Renal cortical epithelial cell (primary cell): ENCODE measurements around the gene PRC1. TPM values are rescaled to one million over a fixed set of nuclear protein-coding genes. Genes with fewer than 3 reads are reported as not detected.
A peak's percentile ranks its signal among the peaks of the same experiment; 100 is the strongest.
"Not testable (repeated sequence)": the region's sequence is repeated elsewhere in the genome, so short reads cannot be mapped to it uniquely, and the experiment has no call there.

Experiments used
- DNase-seq: peaks from one replicate; pipeline ENCODE4 v3.0.0-alpha.2; 2011; ENCODE audit warnings: low read depth
- total RNA-seq: library from RNA; depleted of rRNA; stranded (reverse); fragments of >200 nt; gene quantifications from 2 replicates; pipeline ENCODE4 v1.2.3, GENCODE V29; 2014

Gene PRC1, protein sequence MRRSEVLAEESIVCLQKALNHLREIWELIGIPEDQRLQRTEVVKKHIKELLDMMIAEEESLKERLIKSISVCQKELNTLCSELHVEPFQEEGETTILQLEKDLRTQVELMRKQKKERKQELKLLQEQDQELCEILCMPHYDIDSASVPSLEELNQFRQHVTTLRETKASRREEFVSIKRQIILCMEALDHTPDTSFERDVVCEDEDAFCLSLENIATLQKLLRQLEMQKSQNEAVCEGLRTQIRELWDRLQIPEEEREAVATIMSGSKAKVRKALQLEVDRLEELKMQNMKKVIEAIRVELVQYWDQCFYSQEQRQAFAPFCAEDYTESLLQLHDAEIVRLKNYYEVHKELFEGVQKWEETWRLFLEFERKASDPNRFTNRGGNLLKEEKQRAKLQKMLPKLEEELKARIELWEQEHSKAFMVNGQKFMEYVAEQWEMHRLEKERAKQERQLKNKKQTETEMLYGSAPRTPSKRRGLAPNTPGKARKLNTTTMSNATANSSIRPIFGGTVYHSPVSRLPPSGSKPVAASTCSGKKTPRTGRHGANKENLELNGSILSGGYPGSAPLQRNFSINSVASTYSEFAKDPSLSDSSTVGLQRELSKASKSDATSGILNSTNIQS
- 18.4 and 93.3 TPM in 2 replicates for total RNA-seq

DNA sequence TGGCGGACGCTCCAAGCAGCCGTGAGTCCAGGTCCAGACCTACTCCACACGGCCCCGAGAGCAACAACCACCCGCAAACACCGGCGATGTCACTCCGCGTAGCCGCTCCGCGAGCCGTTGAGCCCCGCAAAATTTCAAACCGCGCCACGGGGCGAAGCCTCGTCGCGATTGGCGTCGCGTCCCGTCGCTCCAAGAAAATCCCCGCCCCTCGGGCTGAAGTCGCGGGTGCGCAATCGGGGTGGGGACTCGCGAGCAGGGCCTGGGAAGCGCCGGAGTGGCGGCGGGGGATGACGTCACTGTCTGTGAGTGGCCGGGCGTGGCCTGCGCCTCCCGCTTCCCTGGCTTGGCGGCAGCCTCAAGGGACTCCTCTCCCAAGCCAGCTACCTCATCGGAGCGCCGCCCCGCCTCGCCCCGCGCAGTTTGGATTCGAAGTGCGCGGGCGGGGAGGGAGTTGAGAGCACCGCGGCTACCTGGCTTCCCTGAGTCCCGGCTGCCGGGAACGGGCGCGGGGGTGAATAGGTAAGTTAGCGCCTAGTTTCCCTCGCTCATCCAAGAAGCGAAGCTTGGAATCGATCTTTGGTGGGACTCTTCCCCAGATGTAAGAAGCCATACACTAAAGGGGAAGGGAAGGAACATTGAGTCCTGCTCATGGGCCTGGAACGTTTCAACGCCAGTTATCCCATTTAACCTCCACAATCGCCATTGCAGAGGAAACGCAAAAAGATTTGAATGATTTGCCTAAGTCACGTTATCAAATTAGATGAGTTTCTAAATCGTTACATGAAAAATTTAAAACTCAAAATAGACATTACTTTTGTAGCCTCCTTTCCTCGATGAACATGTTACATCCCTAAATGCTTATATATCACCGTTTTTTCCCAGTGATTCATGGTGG, at the start of gene PRC1:
TSS of gene PRC1 (minus strand) at position 119 of the 895 bp plus-strand sequence. CDS start at position 1, 118 bp downstream.
- DNase-seq = peak; percentile 91

DNA sequence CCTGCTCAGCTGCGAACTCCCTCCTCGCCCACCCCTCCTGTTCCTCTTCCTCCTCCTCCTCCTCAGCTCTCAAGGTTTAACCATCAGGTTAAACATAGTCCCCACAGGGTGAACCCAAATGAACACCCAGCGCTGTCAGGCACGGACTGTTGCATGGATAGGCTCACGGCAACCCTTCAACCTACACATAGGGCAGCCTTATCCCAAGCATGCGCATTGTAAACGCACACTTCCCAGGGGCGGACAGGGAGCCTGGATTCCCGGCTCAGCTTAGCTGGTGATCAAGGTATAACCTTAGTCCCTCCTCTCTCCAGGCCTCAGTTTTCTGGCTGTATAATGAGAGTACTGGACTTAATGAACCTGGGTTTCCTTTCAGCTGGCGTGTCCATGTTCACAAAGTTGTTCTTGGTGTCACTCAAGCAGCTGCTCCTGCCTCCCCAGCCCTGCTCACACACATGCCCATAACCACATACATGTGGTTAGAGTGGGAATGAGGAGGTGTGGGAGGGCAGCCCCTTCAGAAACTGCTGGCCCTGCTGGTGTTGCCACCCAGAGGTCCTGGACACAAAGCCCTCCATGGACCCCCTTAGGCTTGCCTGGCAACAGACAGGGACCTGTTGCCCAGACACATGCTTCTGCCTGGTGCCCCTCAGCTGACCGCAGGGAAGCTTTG, 49.0 kb upstream of the PRC1 start:
- DNase-seq = no peak

DNA sequence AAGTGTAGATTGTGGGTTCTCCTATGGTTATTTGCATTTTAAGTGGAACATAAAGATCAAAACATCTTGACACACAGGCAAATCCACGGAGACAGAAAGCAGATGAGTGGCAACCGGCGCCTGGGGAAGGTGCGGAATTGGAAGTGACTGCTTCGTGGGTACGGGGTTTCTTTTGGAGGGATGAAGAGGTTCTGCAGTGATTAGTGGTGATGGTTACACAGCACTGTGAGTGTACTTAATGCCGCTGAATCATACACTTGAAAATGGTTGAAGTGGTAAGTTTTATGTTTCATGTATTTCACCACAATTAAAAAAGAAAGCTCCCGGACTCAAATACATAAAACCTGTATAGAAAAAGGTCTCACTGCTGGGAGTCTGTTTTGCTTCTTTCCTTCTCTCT, 46.5 kb upstream of the PRC1 start:
- DNase-seq = no peak

DNA sequence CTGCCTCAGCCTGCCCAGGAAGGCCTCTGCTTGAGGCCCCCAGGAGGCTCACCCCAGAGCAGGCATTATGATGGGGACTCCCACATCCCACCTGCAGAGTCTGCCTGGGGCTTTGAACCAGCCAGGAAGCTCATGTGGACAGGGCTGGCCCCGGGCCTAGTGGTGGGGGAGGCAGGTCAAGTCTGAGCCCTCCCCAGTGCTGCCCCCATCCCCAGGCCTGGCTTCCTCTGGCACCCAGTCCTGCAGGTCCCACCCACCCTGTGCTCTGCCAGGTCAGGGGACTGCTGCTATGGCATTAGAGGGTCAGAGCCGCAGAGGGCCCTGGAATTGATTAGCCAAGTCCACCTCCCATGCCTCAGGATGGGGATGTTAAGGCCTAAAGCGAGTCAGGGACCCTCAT, 45.7 kb upstream of the PRC1 start:
- no peak for DNase-seq

DNA sequence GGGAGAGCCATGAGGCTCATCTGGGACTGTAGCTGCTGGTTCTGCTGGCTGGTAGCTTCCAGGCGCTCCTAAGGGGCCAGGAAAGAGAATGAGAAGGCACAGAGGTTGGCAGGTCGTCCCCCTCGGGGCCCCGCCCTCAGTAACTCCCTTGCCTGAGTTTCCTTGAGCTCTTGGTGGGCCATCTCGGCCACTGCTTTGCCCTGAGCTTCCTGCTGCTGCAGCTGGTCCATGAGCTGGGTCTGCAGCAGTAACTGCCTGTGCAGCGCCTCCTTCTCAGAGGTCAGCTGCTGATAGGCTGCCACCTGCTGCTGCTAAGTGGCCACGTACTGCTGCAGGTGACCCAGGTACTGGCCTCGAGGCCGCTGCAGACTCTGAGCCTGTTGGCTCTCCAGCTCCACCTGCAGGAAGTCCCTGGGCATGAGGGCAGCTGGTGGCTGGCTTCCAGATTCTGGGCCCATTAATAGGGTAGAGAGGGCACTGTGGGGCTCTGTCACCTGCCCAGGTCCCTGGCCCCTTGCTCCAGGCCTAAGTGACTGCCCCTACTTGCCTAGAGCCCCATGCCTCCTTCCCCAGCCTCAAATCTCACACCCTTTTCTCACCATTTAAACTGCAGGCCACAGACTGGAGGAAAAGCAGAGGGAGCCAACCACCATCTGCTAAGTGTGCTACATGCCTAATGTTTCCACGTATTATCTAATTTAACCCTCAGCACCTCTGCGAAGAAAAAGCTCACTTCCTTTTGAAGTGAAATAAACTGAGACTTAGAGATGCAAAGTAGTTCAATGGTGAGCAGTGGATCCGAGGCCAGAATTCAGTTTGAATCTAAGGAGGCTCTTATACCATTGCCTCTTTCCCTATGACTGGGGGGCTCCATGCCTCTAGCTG, 38.8 kb upstream of the PRC1 start:
- peak; percentile 51 for DNase-seq

DNA sequence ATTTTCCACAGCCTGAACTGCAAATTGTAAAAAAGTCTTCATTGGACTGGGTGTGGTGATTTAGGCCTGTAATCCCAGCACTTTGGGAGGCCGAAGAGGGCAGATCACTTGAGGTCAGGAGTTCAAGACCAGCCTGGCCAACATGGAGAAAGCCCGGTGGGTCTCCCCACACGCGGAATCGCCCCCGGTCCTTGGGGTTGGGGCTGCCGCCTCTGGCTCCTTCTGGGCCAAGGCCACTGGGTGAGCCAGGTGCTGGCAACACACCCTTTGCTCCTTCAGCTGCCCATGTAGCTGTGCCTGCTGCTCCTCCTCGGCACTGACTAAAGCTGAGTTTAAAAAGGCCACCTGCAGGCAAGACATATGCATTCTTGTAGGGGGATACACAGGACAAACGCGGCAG, 37.5 kb upstream of the PRC1 start:
- DNase-seq = no peak

DNA sequence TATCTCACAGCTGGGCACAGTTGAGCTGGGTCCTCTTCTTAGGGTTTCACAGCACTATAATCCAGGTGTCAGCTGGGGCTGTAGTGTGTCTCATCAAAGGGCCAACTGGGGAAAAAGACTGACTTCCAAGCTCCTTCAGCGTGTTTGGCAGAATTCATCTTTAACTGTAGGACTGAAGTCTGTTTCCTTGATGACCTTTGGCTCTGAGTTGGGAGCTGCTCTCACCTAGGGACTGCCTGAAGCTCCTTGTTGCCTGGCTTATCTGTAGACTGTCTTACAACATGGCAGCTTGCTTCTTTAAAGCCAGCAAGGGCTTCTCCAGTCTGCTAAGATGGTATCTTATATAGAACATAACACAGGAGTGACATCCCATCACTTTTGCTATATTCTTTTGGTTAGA, 33.3 kb upstream of the PRC1 start:
- DNase-seq = no peak

DNA sequence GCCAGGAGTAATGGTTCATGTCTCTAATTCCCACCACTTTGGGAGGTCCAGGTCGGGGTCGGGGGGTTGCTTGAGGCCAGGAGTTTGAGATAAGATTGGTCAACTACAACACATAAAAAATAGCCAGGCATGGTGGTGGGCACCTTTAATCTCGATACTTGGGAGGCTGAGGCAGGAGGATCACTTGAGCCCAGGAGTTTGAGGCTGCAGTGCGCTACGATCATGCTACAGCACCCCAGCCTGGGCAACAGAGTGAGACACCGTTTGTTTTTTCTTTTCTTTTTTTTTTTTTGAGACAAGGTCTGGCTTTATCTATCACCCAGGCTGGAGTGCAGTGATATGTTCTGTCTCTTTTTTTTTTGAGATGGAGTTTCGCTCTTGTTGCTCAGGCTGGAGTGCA, 29.4 kb upstream of the PRC1 start:
- no peak for DNase-seq

DNA sequence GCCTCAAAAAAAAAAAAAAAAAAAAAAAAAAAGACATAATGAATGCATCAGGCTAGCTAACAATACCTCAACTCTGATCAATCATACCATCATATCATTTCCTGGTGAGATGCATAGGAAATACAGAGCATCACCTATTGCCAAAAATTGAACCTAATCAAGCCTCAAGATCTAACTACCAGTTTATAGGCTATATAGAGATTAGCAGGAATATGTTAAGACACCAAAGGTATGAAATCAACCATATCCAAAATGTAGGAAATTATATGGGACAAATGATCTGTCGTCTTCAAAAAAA, 28.4 kb upstream of the PRC1 start:
- DNase-seq = no peak

DNA sequence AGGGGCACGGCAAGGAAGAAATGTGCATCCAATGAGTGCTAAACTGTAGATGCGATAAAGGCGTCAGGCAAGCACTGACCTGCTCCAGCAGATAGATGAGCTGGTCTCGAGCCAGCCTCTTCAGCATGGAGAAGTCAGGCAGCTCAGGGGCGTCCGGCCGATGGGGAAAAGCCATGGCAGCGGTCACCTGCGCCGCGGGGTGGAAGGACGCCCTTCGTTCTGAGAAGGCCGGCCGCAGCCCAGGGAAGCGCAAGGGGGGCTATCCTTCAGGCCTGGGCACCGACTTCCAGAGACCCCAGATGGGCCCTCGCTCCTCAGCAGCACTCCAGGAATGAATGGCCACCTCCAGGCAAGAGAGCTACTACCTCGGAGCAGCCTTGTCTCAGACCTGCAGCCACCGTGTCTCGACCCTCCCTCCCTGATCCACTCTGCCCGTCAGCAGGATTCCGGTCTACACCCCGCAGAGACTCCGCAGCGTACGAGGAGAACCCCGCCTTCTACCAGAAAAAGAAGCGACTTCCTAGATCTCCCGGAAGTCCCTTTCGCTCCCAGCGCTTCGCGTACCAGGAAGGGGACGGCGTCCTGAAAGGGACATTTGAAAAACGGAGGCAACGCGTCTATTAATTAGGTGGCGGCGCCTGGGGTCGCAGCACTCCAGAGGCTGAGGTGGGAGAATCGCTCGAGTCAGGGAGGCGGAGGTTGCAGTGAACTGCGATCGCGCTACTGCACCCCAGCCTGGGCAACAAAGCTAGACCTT, 27.9 kb upstream of the PRC1 start, which contains the start of gene VPS33B:
TSS of gene VPS33B (minus strand) at position 520 of the 757 bp plus-strand sequence. CDS start at position 175, 345 bp downstream.
- peak; percentile 78 for DNase-seq

DNA sequence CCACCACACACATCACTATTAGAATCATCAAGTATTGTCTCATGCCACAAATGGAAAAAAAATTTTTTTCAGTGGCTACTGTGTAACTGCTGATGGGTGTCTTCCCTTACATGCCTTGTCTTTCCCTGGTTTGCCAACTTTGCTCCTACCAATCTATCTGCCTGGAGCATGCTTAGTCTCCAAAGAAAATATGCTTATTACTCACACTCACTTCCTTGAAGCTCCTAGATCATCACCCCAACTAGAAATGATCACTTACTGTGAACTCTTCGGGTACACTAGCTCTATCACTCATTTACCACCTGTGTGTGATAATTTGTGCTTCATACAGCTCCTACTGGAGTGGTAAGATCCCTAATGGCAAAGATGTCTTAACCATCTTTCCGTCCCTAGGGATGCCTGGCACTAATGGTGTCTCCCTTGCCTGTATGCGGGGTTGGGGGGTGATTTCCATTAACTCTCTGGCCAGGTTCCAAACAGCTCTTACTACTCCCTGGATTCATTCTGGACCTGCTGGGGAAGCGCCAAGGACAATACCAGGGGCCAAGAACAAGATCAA, 27.3 kb upstream of the PRC1 start:
- peak; percentile 15 for DNase-seq

DNA sequence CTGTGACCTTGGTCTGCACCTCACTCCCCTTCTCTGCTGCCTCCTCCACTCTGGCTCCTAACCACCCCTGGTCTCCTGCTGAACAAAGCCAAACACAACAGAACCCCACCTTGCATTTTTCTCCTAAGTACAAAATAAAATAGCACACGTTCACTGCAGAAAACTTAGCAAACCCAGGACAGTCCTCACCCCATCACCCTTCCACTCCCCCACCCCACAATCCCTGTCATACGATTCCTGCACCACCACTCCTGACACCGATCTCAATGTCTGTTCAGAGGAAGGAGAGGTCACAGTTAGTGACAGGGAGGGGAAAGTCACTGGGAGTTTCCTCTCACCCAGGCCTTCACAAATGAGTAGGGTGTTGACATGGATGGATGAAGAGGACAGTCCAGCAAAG, 23.8 kb upstream of the PRC1 start:
- no peak for DNase-seq

DNA sequence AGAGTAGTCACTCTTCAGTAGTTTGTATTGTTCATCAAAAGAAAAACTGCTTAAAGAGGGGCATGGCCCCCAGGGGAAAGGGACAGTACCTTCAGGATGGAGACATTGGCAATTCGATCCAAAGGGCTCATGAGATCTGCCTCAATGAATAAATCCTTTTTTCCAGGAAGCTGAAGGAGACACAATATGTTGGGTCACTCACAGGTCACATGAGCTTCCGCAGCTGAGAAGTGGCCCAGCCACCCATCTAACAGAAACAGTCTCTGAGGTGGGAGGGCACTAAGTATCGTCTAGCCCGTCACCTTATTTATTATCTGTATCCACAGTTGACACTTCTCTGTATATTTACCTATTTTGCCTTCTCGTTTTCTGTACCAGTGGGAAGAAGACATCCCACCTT, 23.4 kb upstream of the PRC1 start:
- no peak for DNase-seq

DNA sequence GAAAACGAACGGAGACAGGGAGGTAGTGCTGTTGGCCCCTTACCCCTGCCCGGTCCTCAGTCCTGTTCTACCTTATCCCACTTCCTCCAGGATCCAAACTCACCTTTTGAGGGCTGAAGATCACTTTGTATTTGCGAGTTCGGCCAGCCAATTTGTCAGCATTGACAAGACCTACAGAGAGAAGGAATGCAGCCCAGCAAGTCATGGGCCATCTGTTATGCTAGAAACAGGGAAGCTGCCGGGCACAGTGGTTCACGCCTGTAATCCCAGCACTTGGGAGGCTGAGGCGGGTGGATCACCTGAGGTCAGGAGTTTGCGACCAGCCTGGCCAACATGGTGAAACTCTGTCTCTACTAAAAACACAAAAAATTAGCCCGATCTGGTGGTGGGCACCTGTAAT, 19.4 kb upstream of the PRC1 start:
- not testable (repeated sequence) for DNase-seq

DNA sequence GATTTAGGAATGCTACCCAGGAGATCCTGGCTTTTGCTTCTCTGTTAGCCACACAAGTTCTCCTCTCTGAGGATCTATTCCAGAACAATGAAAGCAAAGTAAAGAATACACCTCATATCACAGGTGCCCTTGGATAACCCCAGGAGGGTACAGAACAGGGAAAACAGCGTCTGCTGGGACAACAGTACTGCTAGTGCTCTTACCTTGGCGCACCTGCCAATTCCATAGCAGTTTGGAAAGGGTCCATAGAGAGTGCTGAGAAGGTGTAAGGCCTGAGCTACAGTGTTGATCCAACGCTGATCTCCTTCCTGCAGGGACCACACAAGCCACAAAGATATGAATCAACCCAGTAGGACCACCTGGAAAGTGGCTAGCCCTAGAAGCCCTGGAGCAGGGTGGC, 12.9 kb upstream of the PRC1 start:
- DNase-seq = no peak

DNA sequence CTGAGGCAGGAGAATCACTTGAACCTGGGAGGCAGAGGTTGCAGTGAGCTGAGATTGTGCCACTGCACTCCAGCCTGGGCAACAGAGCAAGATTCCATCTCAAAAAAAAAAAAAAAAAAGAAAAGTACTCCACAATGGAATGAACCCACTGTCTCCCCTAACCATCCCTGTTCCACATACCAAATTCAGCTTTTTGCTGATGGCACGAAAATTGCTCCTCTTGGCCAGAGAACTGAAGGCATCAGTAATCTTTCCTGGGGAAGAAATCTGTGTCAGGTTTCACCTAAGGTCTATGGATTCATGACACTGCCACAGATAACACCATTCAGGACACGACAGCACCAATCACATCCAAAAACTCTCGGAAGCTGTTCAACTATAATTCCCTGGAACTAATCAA, 6.9 kb upstream of the PRC1 start:
- no peak for DNase-seq

DNA sequence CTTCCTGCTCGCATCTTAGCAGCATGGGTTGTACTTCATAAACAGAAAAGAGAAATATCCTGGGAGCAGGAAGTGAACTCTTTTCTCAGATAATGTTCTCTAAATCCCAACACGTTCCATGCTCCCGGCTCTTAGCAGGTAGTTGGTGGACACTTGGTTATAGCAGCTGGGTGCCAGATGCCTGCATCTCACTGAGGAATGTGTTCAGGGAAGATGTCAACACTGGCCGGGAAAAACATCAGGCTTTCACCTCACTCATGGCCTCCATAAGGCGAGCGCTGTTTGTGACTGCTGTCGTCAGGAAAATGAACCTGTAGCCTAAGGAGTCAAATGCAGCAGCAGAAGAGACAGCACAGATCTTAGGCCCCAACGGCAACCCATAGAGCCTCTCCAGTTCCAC, 4.4 kb upstream of the PRC1 start:
- DNase-seq = no peak

DNA sequence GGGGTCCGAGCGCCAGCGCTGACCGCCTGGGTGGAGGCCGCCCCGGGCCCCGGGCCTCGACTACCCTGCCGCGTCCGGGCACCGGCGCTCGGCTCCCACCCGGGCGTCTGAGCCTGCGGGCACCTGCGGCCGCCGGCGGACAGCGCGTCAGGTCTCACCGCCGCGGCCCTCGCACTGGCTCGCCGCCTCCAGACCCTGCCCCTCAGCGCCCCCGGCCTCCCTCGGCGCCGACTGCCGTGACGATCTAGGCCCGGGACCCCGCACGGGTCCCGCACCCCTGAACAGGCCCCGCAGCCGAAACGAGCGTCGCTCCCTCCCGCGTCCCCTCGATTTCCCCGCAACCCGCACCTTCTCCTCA, 297 bp downstream of the PRC1 start:
- no peak for DNase-seq

DNA sequence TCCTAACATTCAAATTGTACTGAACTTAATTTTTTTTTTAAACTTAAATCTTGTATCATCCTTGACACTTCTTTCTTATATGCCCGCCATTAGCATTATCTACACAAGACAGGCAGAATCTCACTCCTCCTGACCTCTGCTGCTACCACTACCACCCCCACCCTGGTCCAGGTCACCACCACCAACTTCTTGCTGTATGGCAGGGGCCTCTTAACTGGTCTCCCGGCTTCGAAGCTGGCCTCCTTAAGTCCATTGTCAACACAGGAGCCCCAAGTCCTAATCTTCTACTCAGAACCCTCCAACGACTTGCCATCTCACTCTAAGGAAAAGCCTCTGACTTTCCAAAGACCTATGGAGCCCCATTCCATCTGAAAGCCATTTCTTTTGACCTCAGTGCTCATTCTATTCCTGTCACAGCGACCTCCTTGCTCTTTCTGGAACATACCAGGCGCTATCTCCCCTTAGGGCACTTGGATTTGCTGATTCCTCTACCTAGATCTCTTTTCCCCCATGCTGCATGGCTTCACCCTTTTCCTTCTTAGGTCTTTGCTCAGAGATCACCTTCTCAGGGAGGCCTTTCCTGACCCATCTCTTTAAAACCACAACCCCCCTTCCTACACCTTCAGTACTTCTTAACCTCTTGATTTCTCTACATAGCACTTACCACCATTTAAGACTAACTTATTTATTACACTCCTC, 2.6 kb downstream of the PRC1 start:
- DNase-seq = no peak
